Skeletal muscle satellite cell (primary cell): Measurements from ENCODE around the gene SCLT1.

Experiments
- H3K27me3 ChIP-seq: 2 replicates; pipeline ENCODE4 v1.7.0; 2013; ENCODE audit warnings: low read length; ENCODE audit not compliant: control insufficient read depth, insufficient read depth
- H3K36me3 ChIP-seq: 2 replicates; pipeline ENCODE4 v1.7.0; 2013; ENCODE audit warnings: mild to moderate bottlenecking, control low read depth, low read length; ENCODE audit not compliant: insufficient read depth
- H3K4me1 ChIP-seq: 2 replicates; pipeline ENCODE4 v1.7.0; 2013; ENCODE audit warnings: low read length; ENCODE audit not compliant: control insufficient read depth, insufficient read depth
- H3K4me2 ChIP-seq: 2 replicates; pipeline ENCODE4 v1.7.0; 2013; ENCODE audit warnings: mild to moderate bottlenecking, low read length
- H3K4me3 ChIP-seq: 2 replicates; pipeline ENCODE4 v1.7.0; 2013; ENCODE audit warnings: low read length
- H3K9ac ChIP-seq: 2 replicates; pipeline ENCODE4 v1.7.0; 2013; ENCODE audit warnings: mild to moderate bottlenecking, low read depth, low read length, moderate library complexity
- H3K9me3 ChIP-seq: replicated peaks from 2 replicates; pipeline ENCODE4 v1.7.0; 2013; ENCODE audit warnings: mild to moderate bottlenecking, control low read depth, low read length

Gene SCLT1

GRCh38 chr4:128868758-128869157 is 224.6 kb downstream of the SCLT1 start:
- H3K27me3 ChIP-seq: no peaks in the 10 kb centered on the region
- H3K4me1 ChIP-seq: no peaks in the 10 kb centered on the region
- peaks cover 65% of the 10 kb centered on the region for H3K36me3 ChIP-seq
- H3K4me3 ChIP-seq: no peak overlapping the region
- H3K9ac ChIP-seq: no peak overlapping the region
- no peak overlapping the region for H3K4me2 ChIP-seq
- no peaks in the 10 kb centered on the region for H3K9me3 ChIP-seq

- no peaks in the 10 kb centered on the region for H3K9me3 ChIP-seq
- peaks cover 70% of the 10 kb centered on the region for H3K36me3 ChIP-seq
- no peak overlapping the region for H3K9ac ChIP-seq
- H3K4me1 ChIP-seq: peaks cover 4% of the 10 kb centered on the region
- no peaks in the 10 kb centered on the region for H3K27me3 ChIP-seq
- H3K4me3 ChIP-seq: no peak overlapping the region
- H3K4me2 ChIP-seq: no peak overlapping the region
Measured at GRCh38 chr4:128866691-128867090, 226.6 kb downstream of the SCLT1 start.

GRCh38 chr4:128866269-128866668 is 227.1 kb downstream of the SCLT1 start:
- H3K9me3 ChIP-seq: no peaks in the 10 kb centered on the region
- no peak overlapping the region for H3K4me2 ChIP-seq
- peaks cover 4% of the 10 kb centered on the region for H3K4me1 ChIP-seq
- H3K27me3 ChIP-seq: no peaks in the 10 kb centered on the region
- H3K36me3 ChIP-seq: peaks cover 70% of the 10 kb centered on the region
- no peak overlapping the region for H3K4me3 ChIP-seq
- H3K9ac ChIP-seq: no peak overlapping the region

- Histone ChIP-seq H3K9me3 (no peaks in the 10 kb centered on the region), H3K4me1 (peaks cover 11% of the 10 kb centered on the region), H3K9ac (no peak overlapping the region), H3K4me2 (no peak overlapping the region), H3K4me3 (no peak overlapping the region), H3K27me3 (no peaks in the 10 kb centered on the region), H3K36me3 (peaks cover 67% of the 10 kb centered on the region)
Measured at GRCh38 chr4:128865132-128865531, 228.2 kb downstream of the SCLT1 start.

- Histone ChIP-seq H3K4me2 (no peak overlapping the region), H3K27me3 (no peaks in the 10 kb centered on the region), H3K9ac (peak overlapping the region; percentile 40), H3K4me1 (peaks cover 23% of the 10 kb centered on the region), H3K4me3 (no peak overlapping the region), H3K36me3 (peaks cover 57% of the 10 kb centered on the region), H3K9me3 (no peaks in the 10 kb centered on the region)
Measured at GRCh38 chr4:128863312-128864075, 229.8 kb downstream of the SCLT1 start.

GRCh38 chr4:128862608-128863311 is 230.6 kb downstream of the SCLT1 start:
- Histone ChIP-seq H3K27me3 (no peaks in the 10 kb centered on the region), H3K4me3 (no peak overlapping the region), H3K36me3 (peaks cover 57% of the 10 kb centered on the region), H3K9me3 (no peaks in the 10 kb centered on the region), H3K9ac (peak overlapping the region; percentile 40), H3K4me2 (no peak overlapping the region), H3K4me1 (peaks cover 26% of the 10 kb centered on the region)

GRCh38 chr4:128861856-128862518 is 231.4 kb downstream of the SCLT1 start:
- Histone ChIP-seq H3K4me3 (no peak overlapping the region), H3K4me1 (peaks cover 26% of the 10 kb centered on the region), H3K36me3 (peaks cover 57% of the 10 kb centered on the region), H3K4me2 (no peak overlapping the region), H3K27me3 (no peaks in the 10 kb centered on the region), H3K9ac (no peak overlapping the region), H3K9me3 (no peaks in the 10 kb centered on the region)

- Histone ChIP-seq H3K4me1 (peaks cover 31% of the 10 kb centered on the region), H3K27me3 (no peaks in the 10 kb centered on the region), H3K36me3 (peaks cover 58% of the 10 kb centered on the region), H3K4me2 (no peak overlapping the region), H3K9ac (peak overlapping the region; percentile 19), H3K9me3 (no peaks in the 10 kb centered on the region), H3K4me3 (no peak overlapping the region)
Measured at GRCh38 chr4:128859887-128860677, 233.3 kb downstream of the SCLT1 start.

- Histone ChIP-seq H3K4me1 (peaks cover 36% of the 10 kb centered on the region), H3K9me3 (no peaks in the 10 kb centered on the region), H3K27me3 (no peaks in the 10 kb centered on the region), H3K4me3 (peak overlapping the region; percentile 47), H3K36me3 (peaks cover 62% of the 10 kb centered on the region), H3K9ac (no peak overlapping the region), H3K4me2 (peak overlapping the region; percentile 40)
Measured at GRCh38 chr4:128858879-128859671, 234.3 kb downstream of the SCLT1 start.

- H3K27me3 ChIP-seq: no peaks in the 10 kb centered on the region
- H3K36me3 ChIP-seq: peaks cover 63% of the 10 kb centered on the region
- no peak overlapping the region for H3K9ac ChIP-seq
- no peak overlapping the region for H3K4me3 ChIP-seq
- H3K9me3 ChIP-seq: no peaks in the 10 kb centered on the region
- no peak overlapping the region for H3K4me2 ChIP-seq
- peaks cover 32% of the 10 kb centered on the region for H3K4me1 ChIP-seq
Measured at GRCh38 chr4:128856246-128856645, 237.1 kb downstream of the SCLT1 start.
